NOMO-1 (cell line): Measurements from ENCODE around the gene PLA1A.
"Not testable (repeated sequence)": the region's sequence is repeated elsewhere in the genome, so short reads cannot be mapped to it uniquely, and the experiment has no call there.

Experiments used
- DNase-seq, 2 experiments: peaks; one replicate each; lab custom pipeline; 2025; ENCODE audit not compliant: unreplicated experiment in 2 of 2; lab: John Stamatoyannopoulos, UW

PLA1A gene

GRCh38 chr3:119579366-119580066, 18.2 kb upstream of the PLA1A start, which contains the start of gene ADPRH:
Gene ADPRH, plus strand, starts transcription at chr3:119579492. Its CDS starts 2,678 bp downstream, at chr3:119582170.
- peak; percentile 60 to 66 for DNase-seq

GRCh38 chr3:119580067-119580760, 17.5 kb upstream of the PLA1A start:
- DNase-seq: peak; percentile 77 to 82

DNA sequence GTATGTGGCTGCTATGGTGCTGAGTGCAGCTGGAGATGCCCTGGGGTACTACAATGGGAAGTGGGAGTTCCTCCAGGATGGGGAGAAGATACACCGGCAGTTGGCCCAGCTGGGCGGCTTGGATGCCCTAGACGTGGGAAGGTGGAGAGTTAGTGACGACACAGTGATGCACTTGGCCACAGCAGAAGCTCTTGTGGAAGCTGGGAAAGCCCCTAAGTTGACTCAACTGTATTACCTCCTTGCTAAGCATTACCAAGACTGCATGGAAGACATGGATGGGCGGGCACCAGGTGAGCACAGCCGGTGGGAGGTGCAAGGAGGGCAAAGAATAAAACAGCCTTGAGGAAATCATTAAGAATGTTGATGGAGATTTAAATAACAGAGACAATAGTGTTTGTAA, 15.5 kb upstream of the PLA1A start:
- DNase-seq: no peak

GRCh38 chr3:119585208-119585607, 12.5 kb upstream of the PLA1A start:
- DNase-seq: no peak

GRCh38 chr3:119585856-119586570, 11.7 kb upstream of the PLA1A start:
- no peak for DNase-seq

DNA sequence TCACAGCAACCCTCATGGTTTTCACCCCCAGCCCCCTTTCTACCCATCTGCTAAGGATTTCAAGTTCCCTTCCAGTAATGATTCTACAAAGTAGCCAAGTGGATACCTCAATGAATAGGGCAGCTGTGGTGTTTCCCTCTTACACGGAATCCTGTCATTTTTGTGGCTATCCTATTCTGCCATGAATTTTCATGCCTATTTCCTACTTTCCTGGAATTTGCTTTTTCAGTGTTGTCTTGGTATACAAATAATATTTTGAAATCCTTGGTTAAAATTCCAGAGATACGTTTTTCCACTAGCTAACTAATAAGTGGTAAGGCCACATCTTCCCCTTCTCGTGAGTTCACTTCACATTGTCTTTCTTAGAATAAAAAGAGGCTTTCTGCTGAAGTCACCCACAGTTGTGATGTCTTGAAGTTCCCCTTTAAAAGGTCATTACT, 10.9 kb upstream of the PLA1A start:
- DNase-seq: no peak

DNA sequence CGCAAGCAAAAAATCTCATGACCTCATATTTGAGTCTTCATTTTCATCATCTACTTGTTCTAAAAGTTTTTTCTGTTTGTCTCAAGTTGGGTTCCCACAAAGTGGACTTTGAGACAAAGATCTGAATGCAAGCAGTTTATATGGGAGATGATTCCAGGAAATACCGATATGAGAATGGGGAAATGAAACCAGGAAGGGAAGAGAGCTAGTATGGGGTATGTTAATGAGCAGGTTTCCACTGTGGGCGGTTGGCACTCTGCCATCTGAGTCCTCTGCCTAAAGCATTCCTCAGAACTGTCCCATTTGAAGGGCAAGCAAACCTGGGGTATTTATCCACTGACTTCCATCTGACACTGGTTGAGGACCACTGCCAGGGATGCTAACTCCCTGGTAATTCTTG, 9.6 kb upstream of the PLA1A start:
- peak; percentile 54 to 64 for DNase-seq

- DNase-seq: no peak
Measured at GRCh38 chr3:119589102-119589773, 8.4 kb upstream of the PLA1A start.

- DNase-seq: no peak
Measured at GRCh38 chr3:119590706-119591105, 7.0 kb upstream of the PLA1A start.

DNA sequence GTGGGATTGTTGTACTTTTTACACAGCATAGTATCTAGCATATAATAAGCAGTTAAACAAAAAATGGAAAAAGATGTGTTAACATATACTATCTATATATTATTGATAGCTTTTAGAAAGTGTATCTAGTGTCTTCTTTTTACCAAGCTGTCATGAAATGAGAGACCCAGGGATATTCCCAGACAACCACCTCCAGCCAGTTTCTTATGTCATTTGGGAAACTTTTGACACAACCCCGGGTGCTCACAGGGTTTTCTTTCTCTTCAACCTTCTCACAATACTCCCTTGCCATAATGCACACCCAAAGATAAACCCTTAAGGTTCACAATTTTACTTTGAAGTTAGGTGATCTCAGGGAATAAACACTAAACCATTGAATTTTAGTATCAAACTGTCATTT, 4.8 kb upstream of the PLA1A start:
- DNase-seq: no peak

- no peak for DNase-seq
Measured at GRCh38 chr3:119594066-119594465, 3.6 kb upstream of the PLA1A start.

DNA sequence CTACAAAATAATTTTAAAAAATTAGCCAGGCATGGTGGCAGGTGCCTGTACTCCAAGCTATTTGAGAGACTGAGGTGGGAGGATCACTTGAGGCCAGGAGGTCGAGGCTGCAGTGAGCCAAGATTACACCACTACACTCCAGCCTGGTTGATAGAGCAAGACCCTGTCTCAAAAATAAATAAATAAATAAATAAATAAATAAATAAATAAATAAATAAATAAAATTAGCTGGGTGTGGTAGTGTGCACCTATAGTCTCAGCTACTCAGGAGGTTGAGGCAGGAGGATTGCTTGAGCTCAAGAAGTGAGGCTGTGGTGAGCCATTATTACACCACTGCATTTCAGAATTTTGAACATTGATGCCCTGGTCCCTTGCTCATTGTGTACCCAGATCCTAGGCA, 2.8 kb upstream of the PLA1A start:
- not testable (repeated sequence) for DNase-seq

DNA sequence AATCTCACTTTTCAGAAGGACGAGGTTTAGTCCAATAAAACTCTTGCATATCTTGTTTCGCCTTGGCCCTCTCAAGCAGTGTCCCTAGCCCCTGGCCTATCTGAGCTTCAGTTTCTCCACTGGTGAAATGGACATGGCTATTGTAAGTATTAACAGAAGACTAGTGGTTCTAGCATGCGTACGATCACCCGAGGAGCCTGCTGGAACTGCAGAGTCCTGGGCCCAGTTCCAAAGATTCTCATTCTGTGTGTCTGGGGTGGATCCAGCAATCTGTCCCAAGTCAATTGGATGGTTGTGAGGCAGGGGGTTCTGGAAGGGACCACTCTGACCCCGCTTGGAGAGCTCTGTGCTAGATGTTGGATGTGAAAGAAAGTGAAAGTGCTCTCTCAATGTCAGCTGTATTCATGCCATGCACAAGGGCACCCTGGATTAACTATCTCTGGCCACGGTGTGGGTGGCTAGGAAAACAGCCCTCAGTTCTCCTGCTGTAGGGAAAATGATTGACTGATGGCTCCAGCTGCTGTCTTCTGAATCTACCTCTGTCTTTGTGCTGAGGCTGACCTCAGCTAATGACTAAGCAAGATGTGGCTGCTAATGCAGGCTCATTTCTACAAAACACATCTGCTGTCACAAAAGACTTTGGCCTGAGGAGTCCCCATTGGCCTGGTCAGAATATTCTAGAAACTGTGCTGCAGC, 1.9 kb upstream of the PLA1A start:
- DNase-seq: no peak

GRCh38 chr3:119596398-119596797, 1.3 kb upstream of the PLA1A start:
- no peak for DNase-seq

DNA sequence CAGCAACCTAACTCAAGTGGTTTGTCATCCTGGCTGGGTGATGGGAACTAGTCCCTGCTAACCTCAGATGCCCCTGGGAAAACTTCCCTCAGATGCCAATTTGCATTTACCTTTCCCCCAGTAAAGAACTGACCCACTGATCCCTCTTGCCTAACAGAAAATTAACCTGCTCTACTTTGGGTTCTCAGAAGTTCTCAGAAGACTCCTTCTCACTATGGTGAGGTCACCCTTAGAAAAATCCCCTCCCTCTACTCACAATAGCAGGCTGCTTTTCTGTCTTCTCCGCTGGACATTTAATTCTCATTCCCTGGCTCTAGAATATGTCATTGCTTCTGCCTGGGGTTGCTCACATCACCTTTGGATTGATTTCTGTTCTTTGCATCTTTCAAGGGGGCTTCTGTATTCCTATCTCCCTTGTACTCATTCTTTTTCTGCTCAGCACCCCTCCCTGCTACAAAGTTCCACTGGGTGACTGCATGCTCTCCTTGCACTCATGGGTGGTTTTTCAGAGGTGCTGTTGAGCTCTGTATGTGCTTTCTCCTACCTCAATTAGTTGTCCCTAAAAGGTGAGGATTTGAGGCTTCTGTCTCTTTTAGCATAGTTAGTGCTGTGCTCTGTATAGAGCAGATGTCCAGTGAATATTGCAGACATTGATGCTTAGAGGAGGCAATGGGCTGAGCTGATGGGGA, 869 bp downstream of the PLA1A start:
- DNase-seq: no peak

GRCh38 chr3:119599558-119600174, 2.0 kb downstream of the PLA1A start:
- no peak for DNase-seq

DNA sequence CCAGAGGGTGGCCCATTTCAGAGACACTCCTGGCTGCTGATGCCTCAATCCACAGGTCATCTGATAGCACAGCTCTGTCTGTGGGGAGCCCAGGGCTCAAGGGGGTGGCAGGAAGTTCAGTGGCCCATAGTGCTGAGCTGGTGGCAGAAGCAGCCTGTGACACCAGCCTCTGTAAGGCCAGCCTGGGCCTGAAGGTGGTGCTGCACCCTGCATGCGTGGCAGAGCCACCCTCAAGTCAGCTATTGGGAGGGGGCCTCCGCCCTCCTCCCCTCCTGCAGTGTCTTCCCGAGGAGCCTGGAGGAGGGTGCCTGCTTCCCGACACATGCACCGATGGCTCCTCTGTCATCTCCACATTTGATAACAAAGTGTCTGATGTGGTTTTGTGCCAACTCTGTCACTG, 3.0 kb downstream of the PLA1A start:
- DNase-seq: no peak

- DNase-seq: no peak
Measured at GRCh38 chr3:119601154-119601553, 3.5 kb downstream of the PLA1A start.

DNA sequence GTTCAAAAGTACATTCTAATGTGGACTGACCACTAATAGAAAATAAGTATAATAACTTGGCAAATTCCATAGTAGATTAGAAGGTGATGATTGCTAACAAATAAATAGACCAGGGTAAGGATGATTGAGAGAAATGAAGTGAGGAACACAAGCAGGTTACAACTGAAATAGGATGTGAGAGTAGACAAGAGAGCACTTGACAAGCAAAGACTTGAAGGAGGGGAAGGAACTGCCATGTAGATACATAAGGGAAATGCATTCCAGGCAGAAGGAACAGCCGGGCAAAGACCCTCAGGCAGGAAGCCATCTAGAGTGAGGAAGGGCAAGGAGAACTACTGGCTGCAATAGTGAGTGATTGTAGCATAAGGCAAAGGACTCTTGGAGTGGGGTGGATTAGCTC, 5.0 kb downstream of the PLA1A start:
- DNase-seq: no peak

DNA sequence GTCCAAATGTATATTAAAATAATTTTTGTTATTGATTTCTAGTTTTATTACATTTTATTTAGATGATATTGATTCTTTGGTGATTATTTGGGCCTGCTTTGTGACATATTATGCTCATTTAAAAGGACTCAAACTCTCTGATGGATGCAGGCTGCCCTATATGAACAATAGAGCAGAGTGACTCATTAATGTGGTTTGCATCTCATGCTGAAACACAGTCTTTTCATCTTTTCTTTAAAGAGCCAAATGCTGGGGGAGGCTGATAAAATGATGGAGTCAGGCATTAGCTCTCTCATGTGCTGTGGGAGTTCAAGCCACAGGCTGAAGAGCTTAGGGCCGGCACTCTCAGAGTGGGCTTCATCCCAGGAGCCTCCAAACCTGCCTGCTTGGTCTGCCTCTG, 7.2 kb downstream of the PLA1A start:
- no peak for DNase-seq
